Peyer's patch (tissue), 4 donors: Measurements from ENCODE around the gene DCAF8L2. TPM values are rescaled to one million over a fixed set of nuclear protein-coding genes. Genes with fewer than 3 reads are reported as not detected.

Experiments
- DNase-seq, 3 donors: peaks; one replicate each; pipeline ENCODE4 v3.0.0-alpha.2; 2017 to 2019
- H3K27ac ChIP-seq, 4 donors: fragments of 200-600 bp; sonication (generic); one replicate each; pipeline ENCODE4 v1.5.1; 2016 to 2019
- H3K27me3 ChIP-seq, 2 donors: fragments of 200-600 bp; sonication (generic); one replicate each; pipeline ENCODE4 v1.5.1; 2019
- H3K36me3 ChIP-seq, 3 donors: fragments of 200-600 bp; sonication (generic); one replicate each; pipeline ENCODE4 v1.5.1; 2016 to 2019
- H3K4me1 ChIP-seq, 4 donors: fragments of 200-600 bp; sonication (generic); one replicate each; pipeline ENCODE4 v1.5.1; 2016 to 2019
- H3K4me3 ChIP-seq, 4 donors: fragments of 200-600 bp; sonication (generic); 1 replicate in 3 of 4; 2 replicates in 1 of 4; pipeline ENCODE4 v1.5.1; 2016 to 2019; ENCODE audit warnings: mild to moderate bottlenecking in 1 of 4
- H3K9me3 ChIP-seq, 4 donors: fragments of 200-600 bp; sonication (generic); one replicate each; pipeline ENCODE4 v1.5.1; 2016 to 2019; ENCODE audit warnings: mild to moderate bottlenecking in 1 of 4
- POLR2A ChIP-seq, 2 donors: fragments of 450-650 bp; IDR thresholded peaks; one replicate each; pipeline ENCODE4 v1.5.1; 2017; ENCODE audit warnings: antibody characterized with exemption in 2 of 2, mild to moderate bottlenecking in 2 of 2, moderate library complexity in 2 of 2
- total RNA-seq, 4 donors: library from RNA; depleted of rRNA; stranded (reverse); fragments of >200 nt; gene quantifications; one replicate each; pipeline ENCODE4 v1.1.0, GENCODE V29; 2016
- TF ChIP-seq, protein P1 (sequence below), 6 experiments: fragments of 450-650 bp in 4 of 6; fragments of 200-600 bp in 2 of 6; sonication (generic) in 1 of 6; IDR thresholded peaks; one replicate each; pipeline ENCODE4 v1.5.1; 2017 to 2019; ENCODE audit warnings: antibody characterized with exemption in 6 of 6, mild to moderate bottlenecking in 3 of 6, moderate library complexity in 1 of 6

Gene DCAF8L2
- total RNA-seq, 4 donors from 2014 or later, result not detected

- no peaks in the 10 kb centered on the region for H3K27me3 ChIP-seq
- no peaks in the 10 kb centered on the region for H3K36me3 ChIP-seq
- no peak for DNase-seq
- no peaks in the 10 kb centered on the region for H3K4me1 ChIP-seq
- TF ChIP-seq POLR2A (IDR thresholded peaks at IDR 0.05), result no peak
- TF ChIP-seq, protein P1, sequence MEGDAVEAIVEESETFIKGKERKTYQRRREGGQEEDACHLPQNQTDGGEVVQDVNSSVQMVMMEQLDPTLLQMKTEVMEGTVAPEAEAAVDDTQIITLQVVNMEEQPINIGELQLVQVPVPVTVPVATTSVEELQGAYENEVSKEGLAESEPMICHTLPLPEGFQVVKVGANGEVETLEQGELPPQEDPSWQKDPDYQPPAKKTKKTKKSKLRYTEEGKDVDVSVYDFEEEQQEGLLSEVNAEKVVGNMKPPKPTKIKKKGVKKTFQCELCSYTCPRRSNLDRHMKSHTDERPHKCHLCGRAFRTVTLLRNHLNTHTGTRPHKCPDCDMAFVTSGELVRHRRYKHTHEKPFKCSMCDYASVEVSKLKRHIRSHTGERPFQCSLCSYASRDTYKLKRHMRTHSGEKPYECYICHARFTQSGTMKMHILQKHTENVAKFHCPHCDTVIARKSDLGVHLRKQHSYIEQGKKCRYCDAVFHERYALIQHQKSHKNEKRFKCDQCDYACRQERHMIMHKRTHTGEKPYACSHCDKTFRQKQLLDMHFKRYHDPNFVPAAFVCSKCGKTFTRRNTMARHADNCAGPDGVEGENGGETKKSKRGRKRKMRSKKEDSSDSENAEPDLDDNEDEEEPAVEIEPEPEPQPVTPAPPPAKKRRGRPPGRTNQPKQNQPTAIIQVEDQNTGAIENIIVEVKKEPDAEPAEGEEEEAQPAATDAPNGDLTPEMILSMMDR (IDR thresholded peaks at IDR 0.05), result no peak
- no peak overlapping the region for H3K4me3 ChIP-seq
- no peak overlapping the region for H3K27ac ChIP-seq
- no peaks in the 10 kb centered on the region for H3K9me3 ChIP-seq
Measured at GRCh38 chrX:27796640-27797257, 206.6 kb downstream of the DCAF8L2 start.

DNA sequence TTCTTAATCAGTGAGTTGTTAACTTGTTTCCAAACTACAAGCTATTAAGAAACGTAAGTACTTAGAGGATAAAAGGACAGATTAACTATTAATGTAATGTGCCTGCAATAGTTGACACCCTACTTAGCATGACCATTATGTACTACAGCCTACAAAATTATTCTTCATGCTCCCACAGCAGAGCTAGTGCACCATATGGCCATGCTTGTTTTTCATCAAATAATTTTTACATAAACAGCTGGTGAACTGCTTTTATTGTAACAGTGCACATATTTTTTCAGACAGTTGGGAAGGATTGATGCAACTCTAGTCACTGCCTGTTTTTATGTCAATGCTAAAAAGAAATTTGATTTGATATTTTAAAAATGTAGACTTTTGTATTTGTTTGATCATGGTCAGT, 207.4 kb downstream of the DCAF8L2 start:
- H3K9me3 ChIP-seq, result no peaks in the 10 kb centered on the region
- H3K27ac ChIP-seq, result no peak overlapping the region
- DNase-seq, result no peak
- no peaks in the 10 kb centered on the region for H3K36me3 ChIP-seq
- no peaks in the 10 kb centered on the region for H3K4me1 ChIP-seq
- TF ChIP-seq, protein P1 (IDR thresholded peaks at IDR 0.05), result no peak
- no peak for TF ChIP-seq POLR2A (IDR thresholded peaks at IDR 0.05)
- no peaks in the 10 kb centered on the region for H3K27me3 ChIP-seq
- no peak overlapping the region for H3K4me3 ChIP-seq

Other genes starting within 250 kb of the DCAF8L2 start
- not detected for gene PPP4R3C, start 127.0 kb upstream of the DCAF8L2 start, total RNA-seq
- not detected for gene MAGEB10, start 217.6 kb downstream of the DCAF8L2 start, total RNA-seq